Retina (tissue), 1 donor: ENCODE results near the gene STRN3.
"Not testable (repeated sequence)": the region's sequence is repeated elsewhere in the genome, so short reads cannot be mapped to it uniquely, and the experiment has no call there.

Experiments
- DNase-seq: peaks from one replicate; pipeline ENCODE4 v3.0.0-alpha.2; 2016

Gene STRN3

GRCh38 chr14:30966415-30967363, 59.5 kb downstream of the STRN3 start:
- DNase-seq: peak; percentile 13

GRCh38 chr14:30965861-30966260, 60.3 kb downstream of the STRN3 start:
- not testable (repeated sequence) for DNase-seq

DNA sequence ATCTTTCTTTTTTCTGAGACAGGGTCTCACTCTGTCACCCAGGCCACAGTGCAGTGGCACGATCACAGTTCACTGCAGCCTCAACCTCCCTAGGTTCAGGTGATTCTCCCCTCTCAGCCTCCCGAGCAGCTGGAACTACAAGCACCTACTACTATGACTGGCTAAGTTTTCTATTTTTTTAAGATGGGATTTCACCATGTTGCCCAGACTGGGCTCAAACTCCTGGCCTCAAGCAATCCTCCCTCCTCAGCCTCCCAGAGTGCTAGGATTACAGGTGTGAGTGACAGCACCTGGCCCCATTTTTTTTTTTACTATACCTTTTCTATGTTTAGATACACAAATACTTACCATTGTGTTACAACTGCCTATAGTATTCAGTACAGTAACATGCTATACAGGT, 63.6 kb downstream of the STRN3 start:
- DNase-seq: not testable (repeated sequence)

GRCh38 chr14:30961330-30961729, 64.8 kb downstream of the STRN3 start:
- DNase-seq: no peak

DNA sequence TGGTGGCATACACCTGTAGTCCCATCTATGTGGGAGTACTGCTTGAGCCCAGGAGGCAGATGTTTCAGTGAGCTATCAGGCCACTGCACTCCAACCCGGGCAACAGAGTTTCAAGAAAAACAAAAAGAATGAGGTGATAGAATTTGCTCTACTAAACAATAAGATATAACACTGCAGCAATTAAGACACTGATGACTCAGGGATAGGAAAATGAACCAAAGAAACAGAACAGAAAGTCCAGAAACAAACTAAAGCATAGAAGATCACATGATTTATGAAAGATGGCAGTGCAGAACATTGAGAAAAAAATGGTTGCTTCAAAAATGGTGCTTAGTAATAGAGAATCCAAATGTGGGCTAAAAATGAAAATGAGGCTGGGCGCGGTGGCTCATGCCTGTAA, 66.0 kb downstream of the STRN3 start:
- DNase-seq: no peak

GRCh38 chr14:30958555-30959407, 67.4 kb downstream of the STRN3 start:
- DNase-seq: no peak

- no peak for DNase-seq
Measured at GRCh38 chr14:30957813-30958370, 68.3 kb downstream of the STRN3 start.

GRCh38 chr14:30949651-30950050, 76.5 kb downstream of the STRN3 start:
- DNase-seq: no peak

DNA sequence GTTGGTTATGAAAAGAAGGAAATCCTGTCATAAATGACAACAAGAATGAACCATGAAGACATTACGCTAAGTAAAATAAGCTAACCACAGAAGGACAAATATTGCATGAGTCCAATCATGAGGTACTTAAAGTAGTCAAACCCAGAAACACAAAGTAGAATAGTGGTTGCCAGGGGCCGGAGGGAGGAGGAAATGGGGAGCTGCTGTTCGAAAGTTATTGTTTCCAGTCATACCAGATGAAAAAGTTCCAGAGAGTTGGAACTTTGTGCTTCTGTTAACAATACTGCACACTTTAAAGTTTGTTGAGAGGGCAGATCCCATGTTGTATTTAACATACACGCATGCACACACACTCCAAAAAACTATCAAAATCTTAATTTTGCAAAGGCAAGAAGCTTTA, 82.5 kb downstream of the STRN3 start:
- no peak for DNase-seq

DNA sequence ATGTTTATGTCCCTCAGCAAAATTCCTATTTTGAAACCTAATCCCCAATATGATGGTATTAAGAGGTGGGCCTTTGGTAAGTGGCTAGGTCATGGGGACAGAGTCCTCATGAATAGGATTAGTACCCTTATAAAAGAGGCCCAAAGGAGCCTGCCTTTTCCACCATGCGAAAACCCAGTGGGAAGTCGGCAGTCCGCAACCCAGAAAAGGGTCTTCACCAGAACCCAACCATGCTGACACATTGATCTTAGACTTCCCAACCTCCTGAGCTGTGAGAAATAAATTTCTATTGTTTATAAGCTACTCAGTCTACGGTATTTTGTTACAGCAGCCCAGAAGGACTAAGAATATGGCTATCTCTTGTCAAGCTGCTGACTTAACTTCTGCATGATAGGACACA, 85.3 kb downstream of the STRN3 start:
- DNase-seq: no peak

- no peak for DNase-seq
Measured at GRCh38 chr14:30938617-30939016, 87.6 kb downstream of the STRN3 start.

GRCh38 chr14:30935445-30935844, 90.7 kb downstream of the STRN3 start:
- no peak for DNase-seq

GRCh38 chr14:30933937-30934336, 92.2 kb downstream of the STRN3 start:
- not testable (repeated sequence) for DNase-seq

GRCh38 chr14:30928462-30928861, 97.7 kb downstream of the STRN3 start:
- DNase-seq: no peak

DNA sequence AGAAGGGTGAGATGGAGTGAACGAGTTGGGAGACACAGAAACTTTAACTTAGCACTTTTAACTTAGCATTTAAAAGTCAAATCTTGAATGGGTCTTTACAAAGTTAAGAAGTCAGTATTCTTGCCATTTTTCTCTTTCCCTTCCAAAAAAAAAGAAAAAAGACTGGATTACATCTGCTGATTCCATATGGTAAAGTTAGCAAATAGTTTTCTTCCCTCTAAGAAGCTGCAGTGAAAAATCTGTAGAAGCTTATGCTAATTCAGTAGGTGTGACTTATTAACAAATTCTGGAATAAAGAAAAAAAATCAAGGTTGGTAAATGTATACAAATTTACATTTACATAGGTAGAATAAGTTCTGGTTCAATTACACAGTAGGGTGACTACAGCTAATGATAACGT, 100.9 kb downstream of the STRN3 start:
- no peak for DNase-seq

DNA sequence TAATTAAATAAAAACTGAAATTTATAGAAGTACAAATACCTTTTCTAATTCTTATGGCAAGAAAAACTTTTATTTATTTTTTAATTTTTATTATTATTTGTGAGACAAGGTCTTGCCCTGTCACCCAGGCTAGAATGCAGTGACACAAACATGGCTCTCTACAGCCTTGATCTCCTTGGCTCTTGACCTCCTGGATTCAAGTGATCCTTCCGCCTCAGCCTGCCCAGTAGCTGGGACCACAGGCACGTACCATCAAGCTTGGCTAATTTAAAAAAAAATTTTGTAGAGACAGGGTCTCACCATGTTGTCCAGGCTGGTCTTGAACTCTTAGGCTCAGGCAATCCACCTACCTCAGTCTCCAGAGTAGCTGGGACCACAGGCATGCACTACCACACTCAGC, 104.4 kb downstream of the STRN3 start:
- DNase-seq: no peak

DNA sequence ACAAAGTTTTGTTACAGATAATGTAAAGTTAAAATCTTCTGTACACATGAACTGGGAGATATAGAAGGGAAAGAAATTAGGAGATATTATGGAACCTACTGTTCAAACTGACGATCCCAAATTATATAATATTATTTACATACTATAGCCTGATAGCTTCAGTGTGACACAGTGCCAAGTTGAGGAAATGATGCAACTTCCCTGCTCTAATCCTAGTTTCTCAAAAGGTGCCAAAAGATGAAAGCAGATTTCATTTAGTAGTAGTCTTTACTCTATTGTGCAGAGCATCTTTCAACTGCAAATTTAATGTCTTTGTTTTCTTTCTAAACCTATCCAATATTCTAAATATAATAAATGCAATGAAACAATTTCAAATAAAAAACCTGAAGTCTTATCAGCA, 104.9 kb downstream of the STRN3 start:
- no peak for DNase-seq

DNA sequence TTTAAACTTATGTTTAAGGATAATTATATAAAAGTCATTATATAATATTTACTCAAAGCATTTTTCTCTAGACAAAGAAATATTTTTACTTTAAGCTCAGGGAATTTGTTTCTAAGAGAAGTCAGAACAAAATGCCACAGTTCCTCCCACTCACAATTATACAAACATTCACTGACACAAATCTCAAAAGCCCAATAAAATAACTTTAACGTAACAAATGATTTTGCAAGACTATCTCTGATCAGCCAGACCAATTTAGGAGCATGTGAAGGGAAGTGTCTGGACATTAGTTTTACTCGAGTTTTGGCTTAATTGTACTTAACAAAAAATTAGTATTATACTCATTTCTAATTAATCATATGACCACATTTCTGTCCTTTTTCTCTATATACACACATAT, 110.6 kb downstream of the STRN3 start:
- no peak for DNase-seq

- no peak for DNase-seq
Measured at GRCh38 chr14:30914812-30915211, 111.4 kb downstream of the STRN3 start.

- DNase-seq: no peak
Measured at GRCh38 chr14:30908826-30909225, 117.4 kb downstream of the STRN3 start.

GRCh38 chr14:30907659-30908057, 118.5 kb downstream of the STRN3 start:
- no peak for DNase-seq

DNA sequence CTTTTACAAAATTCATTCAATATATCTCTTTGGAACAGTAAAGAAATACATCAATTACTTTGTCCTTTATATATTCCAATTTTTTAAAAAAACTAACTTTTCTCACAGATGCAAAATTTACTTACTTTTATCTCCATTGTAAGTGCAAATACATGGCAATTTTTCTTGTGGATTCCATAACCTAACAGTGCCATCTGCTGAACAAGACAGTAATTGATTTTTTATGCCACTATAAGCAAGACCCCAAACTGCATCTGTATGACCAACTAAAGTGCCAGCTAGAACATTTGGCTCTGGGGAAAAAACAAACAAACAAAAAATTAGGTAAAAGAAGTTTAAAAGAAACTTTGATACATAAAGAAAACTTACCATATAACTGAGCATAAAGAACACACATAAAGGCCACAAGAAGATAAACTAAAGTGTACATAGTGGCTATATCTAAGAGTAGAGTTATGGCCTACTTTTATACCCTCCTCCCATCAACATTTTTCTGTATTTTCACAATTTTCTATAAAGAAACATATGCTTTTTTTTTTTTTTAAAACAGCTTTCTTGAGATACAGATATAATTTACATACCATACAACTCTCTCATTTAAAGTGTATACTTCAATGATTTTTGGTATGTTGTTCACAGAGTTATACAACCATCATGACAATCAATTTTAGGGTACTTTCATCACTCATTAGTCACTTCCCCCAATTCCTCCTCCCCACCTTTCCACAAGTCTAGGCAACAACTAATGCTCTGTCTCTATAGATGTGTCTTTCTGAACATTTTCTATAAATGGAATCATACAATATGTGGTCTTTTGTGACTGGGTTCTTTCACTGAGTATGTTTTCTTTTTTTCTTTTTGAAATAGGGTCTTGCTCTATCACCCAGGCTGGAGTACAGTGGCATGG, 119.2 kb downstream of the STRN3 start:
- DNase-seq: peak; percentile 22
